Measurements from ENCODE around the gene TAOK1.

TAOK1 gene

GRCh38 chr17:29572691-29573557 is 182.8 kb downstream of the TAOK1 start:
- peak; percentile 42 for DNase-seq

GRCh38 chr17:29573558-29573869 is 183.4 kb downstream of the TAOK1 start:
- DNase-seq, result no peak

- no peak for DNase-seq
Measured at GRCh38 chr17:29573871-29574731, 183.9 kb downstream of the TAOK1 start.

- DNase-seq, result no peak
Measured at GRCh38 chr17:29574732-29575510, 184.8 kb downstream of the TAOK1 start.

- no peak for DNase-seq
Measured at GRCh38 chr17:29575511-29576213, 185.5 kb downstream of the TAOK1 start.

- DNase-seq, result no peak
Measured at GRCh38 chr17:29576214-29577000, 186.2 kb downstream of the TAOK1 start.

- DNase-seq, result no peak
Measured at GRCh38 chr17:29577001-29577370, 186.8 kb downstream of the TAOK1 start.

GRCh38 chr17:29577385-29578211 is 187.4 kb downstream of the TAOK1 start:
- no peak for DNase-seq

- no peak for DNase-seq
Measured at GRCh38 chr17:29578626-29579485, 188.7 kb downstream of the TAOK1 start.

GRCh38 chr17:29579866-29580771 is 190.0 kb downstream of the TAOK1 start:
- DNase-seq, result peak; percentile 87

- no peak for DNase-seq
Measured at GRCh38 chr17:29581583-29582253, 191.6 kb downstream of the TAOK1 start.

- no peak for DNase-seq
Measured at GRCh38 chr17:29582254-29582765, 192.1 kb downstream of the TAOK1 start.

- no peak for DNase-seq
Measured at GRCh38 chr17:29582772-29583171, 192.6 kb downstream of the TAOK1 start.

GRCh38 chr17:29583324-29584248 is 193.4 kb downstream of the TAOK1 start:
- no peak for DNase-seq

- no peak for DNase-seq
Measured at GRCh38 chr17:29584452-29585079, 194.4 kb downstream of the TAOK1 start.

GRCh38 chr17:29585080-29585751 is 195.1 kb downstream of the TAOK1 start:
- DNase-seq, result no peak
